Effector memory CD8-positive, alpha-beta T cell (primary cell): ENCODE results near the gene IFT88.

Experiments
- ATAC-seq: fragments of 150-1000 bp; cut with Tn5 transposase; replicated peaks from 2 replicates; pipeline ENCODE4 v1.10.0; 2021; ENCODE audit warnings: mild to moderate bottlenecking, moderate library complexity
- DNase-seq, 3 experiments: peaks; one replicate each; pipeline ENCODE4 v3.0.0; 2021
- H3K27ac Mint-ChIP-seq, 2 donors: one replicate each; pipeline ENCODE4 v1.8.0; 2022; ENCODE audit warnings: mild to moderate bottlenecking in 2 of 2, mixed read lengths in 2 of 2, moderate library complexity in 2 of 2
- H3K27me3 Mint-ChIP-seq, 2 donors: one replicate each; pipeline ENCODE4 v1.8.0; 2022; ENCODE audit warnings: mixed read lengths in 2 of 2
- H3K36me3 Mint-ChIP-seq: one replicate; pipeline ENCODE4 v1.8.0; 2022; ENCODE audit warnings: mild to moderate bottlenecking, moderate library complexity, mixed read lengths; ENCODE audit not compliant: insufficient read depth
- H3K4me1 Mint-ChIP-seq, 2 donors: one replicate each; pipeline ENCODE4 v1.8.0; 2022; ENCODE audit warnings: low read depth in 2 of 2, mixed read lengths in 2 of 2
- H3K4me3 Mint-ChIP-seq, 2 donors: one replicate each; pipeline ENCODE4 v1.8.0; 2022; ENCODE audit warnings: mild to moderate bottlenecking in 2 of 2, mixed read lengths in 2 of 2, moderate library complexity in 2 of 2
- H3K9me3 Mint-ChIP-seq, 2 donors: one replicate each; pipeline ENCODE4 v1.8.0; 2022; ENCODE audit warnings: mixed read lengths in 2 of 2

IFT88 gene

GRCh38 chr13:20624213-20624612 is 57.3 kb downstream of the IFT88 start:
- Mint-ChIP-seq H3K9me3 (no peaks in the 10 kb centered on the region), H3K4me3 (no peak overlapping the region), H3K4me1 (no peaks in the 10 kb centered on the region), H3K27ac (no peak overlapping the region), H3K27me3 (no peaks in the 10 kb centered on the region), H3K36me3 (no peaks in the 10 kb centered on the region)
- ATAC-seq (no peak), DNase-seq (no peak)

GRCh38 chr13:20633802-20634201 is 66.8 kb downstream of the IFT88 start:
- no peaks in the 10 kb centered on the region for H3K9me3 Mint-ChIP-seq
- H3K4me1 Mint-ChIP-seq, result peaks cover 2 to 3% of the 10 kb centered on the region in 2 donors
- no peak for ATAC-seq
- no peak overlapping the region for H3K27ac Mint-ChIP-seq
- no peak overlapping the region for H3K4me3 Mint-ChIP-seq
- no peaks in the 10 kb centered on the region for H3K36me3 Mint-ChIP-seq
- no peaks in the 10 kb centered on the region for H3K27me3 Mint-ChIP-seq
- no peak for DNase-seq

GRCh38 chr13:20636079-20636478 is 69.1 kb downstream of the IFT88 start:
- peak overlapping the region in 1 of 2 donors; percentile 1 for H3K27ac Mint-ChIP-seq
- no peak for ATAC-seq

GRCh38 chr13:20637811-20638210 is 70.9 kb downstream of the IFT88 start:
- no peak overlapping the region for H3K4me3 Mint-ChIP-seq
- H3K9me3 Mint-ChIP-seq, result no peaks in the 10 kb centered on the region
- H3K4me1 Mint-ChIP-seq, result peaks cover 0 to 2% of the 10 kb centered on the region in 2 donors
- H3K27me3 Mint-ChIP-seq, result no peaks in the 10 kb centered on the region
- ATAC-seq, result no peak
- peak overlapping the region in 1 of 2 donors; percentile 16 for H3K27ac Mint-ChIP-seq
- H3K36me3 Mint-ChIP-seq, result no peaks in the 10 kb centered on the region
- no peak for DNase-seq

More at GRCh38 chr13:20636079-20636478, 69.1 kb downstream of the IFT88 start:
- Mint-ChIP-seq H3K36me3 (no peaks in the 10 kb centered on the region), H3K4me1 (peaks cover under 1 to 2% of the 10 kb centered on the region in 2 donors), H3K27me3 (no peaks in the 10 kb centered on the region), H3K9me3 (no peaks in the 10 kb centered on the region), H3K4me3 (no peak overlapping the region)
- no peak for DNase-seq

GRCh38 chr13:20647758-20648157 is 80.8 kb downstream of the IFT88 start:
- H3K36me3 Mint-ChIP-seq, result no peaks in the 10 kb centered on the region
- H3K4me3 Mint-ChIP-seq, result no peak overlapping the region
- DNase-seq (no peak), ATAC-seq (no peak)
- H3K27me3 Mint-ChIP-seq, result no peaks in the 10 kb centered on the region
- no peak overlapping the region for H3K27ac Mint-ChIP-seq
- no peaks in the 10 kb centered on the region for H3K4me1 Mint-ChIP-seq
- H3K9me3 Mint-ChIP-seq, result no peaks in the 10 kb centered on the region

- Mint-ChIP-seq H3K27ac (no peak overlapping the region), H3K4me3 (no peak overlapping the region), H3K4me1 (no peaks in the 10 kb centered on the region), H3K9me3 (no peaks in the 10 kb centered on the region), H3K27me3 (no peaks in the 10 kb centered on the region), H3K36me3 (peaks cover 3% of the 10 kb centered on the region)
- ATAC-seq (no peak), DNase-seq (no peak)
Observed at GRCh38 chr13:20652946-20653345, 86.0 kb downstream of the IFT88 start.

- H3K4me1 Mint-ChIP-seq, result no peaks in the 10 kb centered on the region
- H3K36me3 Mint-ChIP-seq, result peaks cover 3% of the 10 kb centered on the region
- ATAC-seq, result no peak
- H3K9me3 Mint-ChIP-seq, result no peaks in the 10 kb centered on the region
- peak overlapping the region in 1 of 2 donors; percentile 41 for H3K27ac Mint-ChIP-seq
- DNase-seq, result no peak
- H3K4me3 Mint-ChIP-seq, result no peak overlapping the region
- H3K27me3 Mint-ChIP-seq, result no peaks in the 10 kb centered on the region
Observed at GRCh38 chr13:20654156-20654555, 87.2 kb downstream of the IFT88 start.

- H3K27me3 Mint-ChIP-seq, result no peaks in the 10 kb centered on the region
- no peak for ATAC-seq
- DNase-seq, result no peak
Observed at GRCh38 chr13:20658451-20659040, 91.6 kb downstream of the IFT88 start.

GRCh38 chr13:20664351-20664750 is 97.4 kb downstream of the IFT88 start:
- ATAC-seq (no peak), DNase-seq (no peak)
- Mint-ChIP-seq H3K4me3 (no peak overlapping the region), H3K27me3 (no peaks in the 10 kb centered on the region), H3K36me3 (peaks cover 3% of the 10 kb centered on the region), H3K27ac (no peak overlapping the region), H3K9me3 (no peaks in the 10 kb centered on the region), H3K4me1 (no peaks in the 10 kb centered on the region)

More at GRCh38 chr13:20658451-20659040, 91.6 kb downstream of the IFT88 start:
- Mint-ChIP-seq H3K9me3 (no peaks in the 10 kb centered on the region), H3K4me3 (no peak overlapping the region), H3K27ac (no peak overlapping the region), H3K36me3 (peaks cover 3% of the 10 kb centered on the region), H3K4me1 (no peaks in the 10 kb centered on the region)

- Mint-ChIP-seq H3K9me3 (no peaks in the 10 kb centered on the region), H3K4me3 (no peak overlapping the region), H3K27me3 (no peaks in the 10 kb centered on the region), H3K4me1 (peaks cover 3 to 4% of the 10 kb centered on the region in 2 donors), H3K27ac (no peak overlapping the region), H3K36me3 (peaks cover 3% of the 10 kb centered on the region)
- DNase-seq (no peak), ATAC-seq (no peak)
Observed at GRCh38 chr13:20666948-20667347, 100.0 kb downstream of the IFT88 start.

GRCh38 chr13:20667857-20668437 is 101.0 kb downstream of the IFT88 start:
- DNase-seq (no peak), ATAC-seq (peak; percentile 18)
- Mint-ChIP-seq H3K27ac (no peak overlapping the region), H3K4me3 (no peak overlapping the region), H3K9me3 (no peaks in the 10 kb centered on the region), H3K4me1 (peaks cover 3 to 4% of the 10 kb centered on the region in 2 donors), H3K36me3 (peaks cover 3% of the 10 kb centered on the region), H3K27me3 (no peaks in the 10 kb centered on the region)

- Mint-ChIP-seq H3K4me3 (no peak overlapping the region), H3K4me1 (peaks cover 3 to 4% of the 10 kb centered on the region in 2 donors), H3K36me3 (peaks cover 3% of the 10 kb centered on the region), H3K27me3 (no peaks in the 10 kb centered on the region), H3K27ac (no peak overlapping the region), H3K9me3 (no peaks in the 10 kb centered on the region)
- ATAC-seq (peak; percentile 91), DNase-seq (peak; percentile 6 to 29 (median 6))
Observed at GRCh38 chr13:20669162-20669561, 102.2 kb downstream of the IFT88 start.

GRCh38 chr13:20671789-20672188 is 104.8 kb downstream of the IFT88 start:
- ATAC-seq (no peak), DNase-seq (no peak)
- peaks cover 3 to 4% of the 10 kb centered on the region in 2 donors for H3K4me1 Mint-ChIP-seq
- no peaks in the 10 kb centered on the region for H3K9me3 Mint-ChIP-seq
- no peaks in the 10 kb centered on the region for H3K27me3 Mint-ChIP-seq
- no peak overlapping the region for H3K4me3 Mint-ChIP-seq
- H3K36me3 Mint-ChIP-seq, result no peaks in the 10 kb centered on the region
- no peak overlapping the region for H3K27ac Mint-ChIP-seq

GRCh38 chr13:20672772-20673171 is 105.8 kb downstream of the IFT88 start:
- no peak for DNase-seq
- Mint-ChIP-seq H3K27ac (no peak overlapping the region), H3K4me1 (peaks cover 3 to 4% of the 10 kb centered on the region in 2 donors), H3K27me3 (no peaks in the 10 kb centered on the region), H3K9me3 (no peaks in the 10 kb centered on the region), H3K36me3 (no peaks in the 10 kb centered on the region), H3K4me3 (no peak overlapping the region)
- no peak for ATAC-seq
